H1 (cell line): ENCODE results near the gene MBP. TPM values are rescaled to one million over a fixed set of nuclear protein-coding genes. Genes with fewer than 3 reads are reported as not detected.
A peak's percentile ranks its signal among the peaks of the same experiment; 100 is the strongest.

ENCODE experiments used
- CTCF ChIA-PET: fragments of 300-600 bp; sonication (Branson Sonifier 250); formaldehyde crosslinking; loops from one replicate; lab custom pipeline; 2021; ENCODE audit not compliant: partially characterized antibody; lab: Charles Lee
- POLR2A ChIA-PET: fragments of 300-600 bp; sonication (Branson Sonifier 250); formaldehyde crosslinking; loops from one replicate; lab custom pipeline; 2021; ENCODE audit warnings: inconsistent platforms; ENCODE audit not compliant: partially characterized antibody; lab: Charles Lee
- DNase-seq, 2 experiments: peaks; one replicate each; pipeline versions ENCODE4 v3.0.0 to v3.0.0-alpha.2; 2010 to 2022; ENCODE audit warnings: low spot score in 2 of 2, low read depth in 1 of 2, mixed read lengths in 1 of 2
- FAIRE-seq: peaks from 2 replicates; lab custom pipeline; 2011; peaks lifted over from hg19 to GRCh38; lab: Jason Lieb, UNC
- H2AFZ ChIP-seq: 2 replicates; pipeline ENCODE4 v1.8.1; 2012; ENCODE audit warnings: low read length, inconsistent platforms
- H2AK5ac ChIP-seq: 2 replicates; pipeline ENCODE4 v1.6.1; 2013; ENCODE audit warnings: low read depth, low read length
- H2BK120ac ChIP-seq: replicated peaks from 2 replicates; pipeline ENCODE3; 2013; ENCODE audit warnings: low read depth, low read length, inconsistent platforms
- H2BK12ac ChIP-seq: 2 replicates; pipeline ENCODE4 v1.6.1; 2013; ENCODE audit warnings: low read depth, low read length
- H2BK15ac ChIP-seq: 2 replicates; pipeline ENCODE4 v1.6.1; 2013; ENCODE audit warnings: low read length
- H2BK20ac ChIP-seq: 2 replicates; pipeline ENCODE4 v1.6.1; 2013; ENCODE audit warnings: low read length
- H2BK5ac ChIP-seq: 2 replicates; pipeline ENCODE4 v1.6.1; 2013; ENCODE audit warnings: low read depth, low read length
- H3K14ac ChIP-seq: 2 replicates; pipeline ENCODE4 v1.6.1; 2013; ENCODE audit warnings: inconsistent platforms; ENCODE audit not compliant: insufficient read length
- H3K18ac ChIP-seq: 2 replicates; pipeline ENCODE4 v1.6.1; 2013; ENCODE audit warnings: low read length; ENCODE audit errors: extremely low read depth
- H3K23ac ChIP-seq: 2 replicates; pipeline ENCODE4 v1.6.1; 2013; ENCODE audit warnings: inconsistent platforms; ENCODE audit not compliant: insufficient read length
- H3K23me2 ChIP-seq: 2 replicates; pipeline ENCODE4 v1.6.1; 2013; ENCODE audit warnings: low read depth, low read length
- H3K27ac ChIP-seq: 2 replicates; pipeline ENCODE4 v1.6.1; 2011; ENCODE audit warnings: low read depth, low read length, inconsistent platforms
- H3K27me3 ChIP-seq, 4 experiments: replicated peaks in 1 of 4; 1 replicate in 1 of 4; 2 replicates in 3 of 4; pipeline versions ENCODE4 v1.6.1 to v1.8.1; 2011 to 2013; ENCODE audit warnings: low read length in 3 of 4, mild to moderate bottlenecking in 3 of 4, inconsistent platforms in 2 of 4, mixed read lengths in 2 of 4, moderate library complexity in 1 of 4; ENCODE audit not compliant: control insufficient read depth in 3 of 4, insufficient read depth in 3 of 4; ENCODE audit errors: extremely low read depth in 1 of 4
- H3K36me3 ChIP-seq, 4 experiments: 2 replicates each; pipeline versions ENCODE4 v1.6.1 to v1.8.1; 2011 to 2013; ENCODE audit warnings: mild to moderate bottlenecking in 4 of 4, low read length in 3 of 4, moderate library complexity in 2 of 4, control low read depth in 1 of 4, inconsistent platforms in 1 of 4; ENCODE audit not compliant: insufficient read depth in 4 of 4, control insufficient read depth in 2 of 4
- H3K4ac ChIP-seq: replicated peaks from 2 replicates; pipeline ENCODE3; 2013; ENCODE audit warnings: low read length, low read depth, mixed read lengths, inconsistent platforms; ENCODE audit not compliant: insufficient read length
- H3K4me1 ChIP-seq, 4 experiments: replicated peaks in 1 of 4; 1 replicate in 1 of 4; 2 replicates in 3 of 4; pipeline versions ENCODE4 v1.6.1 to v1.8.1; 2011 to 2013; ENCODE audit warnings: low read length in 3 of 4, inconsistent platforms in 2 of 4, mixed read lengths in 1 of 4; ENCODE audit not compliant: insufficient read depth in 4 of 4, control insufficient read depth in 3 of 4
- H3K4me2 ChIP-seq, 2 experiments: 2 replicates each; pipeline versions ENCODE4 v1.6.1 to v1.8.1; 2011 to 2013; ENCODE audit warnings: low read depth in 2 of 2, low read length in 2 of 2, control low read depth in 1 of 2, inconsistent platforms in 1 of 2, mild to moderate bottlenecking in 1 of 2; ENCODE audit not compliant: insufficient read depth in 1 of 2
- H3K4me3 ChIP-seq, 4 experiments: fragments of 200-600, 300-600 bp in 1 of 4; sonication (generic), shearing (Covaris generic), sonication (Bioruptor Twin) in 1 of 4; 2 replicates each; pipeline versions ENCODE4 v1.5.1 to v1.8.1; 2011 to 2016; ENCODE audit warnings: low read length in 4 of 4, low read depth in 3 of 4, control low read depth in 2 of 4, inconsistent platforms in 2 of 4, mild to moderate bottlenecking in 2 of 4, mixed read lengths in 1 of 4, moderate library complexity in 1 of 4; ENCODE audit not compliant: insufficient read depth in 2 of 4; ENCODE audit errors: extremely low read depth in 1 of 4
- H3K56ac ChIP-seq: replicated peaks from 2 replicates; pipeline ENCODE3; 2013; ENCODE audit warnings: low read depth, mild to moderate bottlenecking, mixed read lengths, low read length, inconsistent platforms; ENCODE audit not compliant: insufficient read length
- H3K79me1 ChIP-seq: 2 replicates; pipeline ENCODE4 v1.6.1; 2013; ENCODE audit warnings: low read depth, low read length, control low read depth
- H3K79me2 ChIP-seq, 2 experiments: 2 replicates each; pipeline versions ENCODE4 v1.6.1 to v1.8.1; 2012 to 2013; ENCODE audit warnings: low read length in 2 of 2, mild to moderate bottlenecking in 2 of 2, inconsistent platforms in 1 of 2; ENCODE audit not compliant: insufficient read depth in 2 of 2, control insufficient read depth in 1 of 2
- H3K9ac ChIP-seq, 4 experiments: replicated peaks in 1 of 4; 1 replicate in 1 of 4; 2 replicates in 3 of 4; pipeline versions ENCODE4 v1.6.1 to v1.8.1; 2011 to 2013; ENCODE audit warnings: low read depth in 3 of 4, low read length in 3 of 4, control low read depth in 2 of 4, mild to moderate bottlenecking in 2 of 4, moderate library complexity in 2 of 4, inconsistent platforms in 1 of 4; ENCODE audit errors: extremely low read depth in 1 of 4
- H3K9me3 ChIP-seq, 2 experiments: 2 replicates each; pipeline versions ENCODE4 v1.6.1 to v1.8.1; 2012 to 2013; ENCODE audit warnings: mild to moderate bottlenecking in 2 of 2, moderate library complexity in 2 of 2, control low read depth in 1 of 2, inconsistent platforms in 1 of 2, low read depth in 1 of 2, low read length in 1 of 2, mixed read lengths in 1 of 2; ENCODE audit not compliant: insufficient read depth in 2 of 2
- H4K20me1 ChIP-seq, 2 experiments: replicated peaks in 1 of 2; 2 replicates each; pipeline versions ENCODE3 to v1.8.1; 2011 to 2013; ENCODE audit warnings: inconsistent platforms in 2 of 2, low read length in 2 of 2, mild to moderate bottlenecking in 1 of 2; ENCODE audit not compliant: insufficient read depth in 2 of 2, control insufficient read depth in 1 of 2
- H4K5ac ChIP-seq: 2 replicates; pipeline ENCODE4 v1.6.1; 2013; ENCODE audit warnings: low read length, low read depth, mixed read lengths, inconsistent platforms; ENCODE audit not compliant: insufficient read length
- H4K8ac ChIP-seq: 2 replicates; pipeline ENCODE4 v1.8.0; 2013; ENCODE audit warnings: mild to moderate bottlenecking, moderate library complexity, low read length, inconsistent platforms; ENCODE audit not compliant: insufficient read depth; ENCODE audit errors: extremely low read depth
- H4K91ac ChIP-seq: replicated peaks from 2 replicates; pipeline ENCODE3; 2013; ENCODE audit warnings: low read length, mixed read lengths, inconsistent platforms; ENCODE audit not compliant: insufficient read length
- HDAC2 ChIP-seq, 2 experiments: fragments of 300-600 bp in 1 of 2; sonication (generic) in 1 of 2; IDR thresholded peaks; 2 replicates each; pipeline ENCODE4 v1.6.1; 2011 to 2012; ENCODE audit warnings: low read depth in 2 of 2, low read length in 2 of 2, mild to moderate bottlenecking in 2 of 2, moderate library complexity in 2 of 2, borderline replicate concordance in 1 of 2, inconsistent platforms in 1 of 2
- MAX ChIP-seq: IDR thresholded peaks from 2 replicates; pipeline ENCODE4 v1.6.1; 2012; ENCODE audit warnings: inconsistent platforms
- WGBS, 2 experiments: shearing (Covaris generic) in 1 of 2; methylation state at CpG; one replicate each; pipeline versions ENCODE4 v1.1.6 to v1.1.7; 2013 to 2015; ENCODE audit warnings: low lambda C conversion rate in 2 of 2, mixed read lengths in 2 of 2, inconsistent platforms in 1 of 2, low coverage in 1 of 2, missing lambda C conversion rate in 1 of 2; ENCODE audit not compliant: insufficient replicate concordance in 2 of 2, insufficient coverage in 1 of 2, insufficient read length in 1 of 2; ENCODE audit errors: extremely low coverage in 1 of 2, missing lambda C conversion rate in 1 of 2; 5-methylcytosine and 5-hydroxymethylcytosine counted together
- polyA plus RNA-seq, 7 experiments: library from polyadenylated mRNA; depleted of rRNA in 3 of 7; stranded (reverse) in 5 of 7; unstranded in 2 of 7; fragments of >200 nt in 5 of 7; fragments of 200-250 nt in 2 of 7; gene quantifications; 1 replicate in 5 of 7; 2 replicates in 1 of 7; 4 replicates in 1 of 7; pipeline versions ENCODE4 v1.2.1 to v1.2.3, GENCODE V29; 2011 to 2013; ENCODE audit warnings: missing spikeins in 2 of 7, mixed read lengths in 2 of 7
- total RNA-seq: library from RNA; stranded (reverse); fragmentation: NEBNext Ultra II Directional; extraction: Animal tissue kit (Norgen Biotek cat#: 25700); gene quantifications from 2 replicates; pipeline ENCODE4 v1.2.1, GENCODE V29; 2021

MBP gene
- total and polyA plus RNA-seq, 2 of the 8 experiments (the other 6 are each of a cell fraction or from before 2014, with no cell fraction given) = 7.7 to 19.2 TPM

- 90% methylated on average over 21 of the region's 27 CpGs; no CpG with 5 or more reads in 1 of the 2 experiments for whole genome bisulfite sequencing, 2 experiments
- Histone ChIP-seq H3K4me1 (peaks cover 0 to 12% (median 5%) of the 10 kb centered on the region in 4 experiments; a peak in 3 of 7 replicates), H2AK5ac (no peak overlapping the region), H2BK15ac (no peak overlapping the region), H3K23me2 (peaks cover 19% of the 10 kb centered on the region; the same call in 1 of the 2 replicates), H3K79me1 (0 out of 2 replicates have a peak, but pooled peaks cover 2% of the 10 kb centered on the region), H3K79me2 (peaks cover 0 to 10% of the 10 kb centered on the region in 2 experiments; a peak in 2 of 4 replicates), H4K20me1 (peaks cover 0 to 2% of the 10 kb centered on the region in 2 experiments), H3K9me3 (no peaks in the 10 kb centered on the region), H2AFZ (no peak overlapping the region), H4K5ac (no peak overlapping the region), H3K27me3 (peaks cover 4 to 40% (median 27%) of the 10 kb centered on the region in 4 experiments; a peak in 6 of 7 replicates), H4K8ac (no peak overlapping the region), H3K36me3 (no peaks in the 10 kb centered on the region), H3K23ac (no peak overlapping the region), H3K4me3 (peak overlapping the region in 2 of 4 experiments; percentile 44 to 84; a peak in 3 of 8 replicates), H3K18ac (no peak overlapping the region), H3K4ac (no peak overlapping the region), H3K27ac (no peak overlapping the region), H2BK12ac (no peak overlapping the region), H3K9ac (no peak overlapping the region), H2BK20ac (no peak overlapping the region), H4K91ac (no peak overlapping the region), H3K56ac (no peak overlapping the region), H2BK120ac (no peak overlapping the region), H3K14ac (no peak overlapping the region), H3K4me2 (peak overlapping the region; percentile 77 to 89; a peak in 3 of 4 replicates), H2BK5ac (no peak overlapping the region)
- FAIRE-seq (no peak), DNase-seq (no peak)
- POLR2A ChIA-PET = interaction anchor here (0.7 to 1.0 kb wide), 2 partner anchors 29 to 33 kb away, joined by 3 to 6 read pairs; no protein-coding TSS in a partner anchor
- CTCF ChIA-PET = interaction anchor here (0.6 to 1.2 kb wide), 5 partner anchors 8 to 298 kb away, joined by 3 to 4 read pairs (median 3); no protein-coding TSS in a partner anchor
- TF ChIP-seq HDAC2 (IDR thresholded peaks at IDR 0.05; ENCODE audit: borderline replicate concordance in 1 of 2, low read depth in 2 of 2, low read length in 2 of 2) (no peak), MAX (no peak)
Measured at GRCh38 chr18:77130229-77131099, 2.1 kb downstream of the MBP start.
